Measurements from ENCODE around the gene PLEKHG4B.
"Not testable (repeated sequence)": the region's sequence is repeated elsewhere in the genome, so short reads cannot be mapped to it uniquely, and the experiment has no call there.

Gene PLEKHG4B

DNA sequence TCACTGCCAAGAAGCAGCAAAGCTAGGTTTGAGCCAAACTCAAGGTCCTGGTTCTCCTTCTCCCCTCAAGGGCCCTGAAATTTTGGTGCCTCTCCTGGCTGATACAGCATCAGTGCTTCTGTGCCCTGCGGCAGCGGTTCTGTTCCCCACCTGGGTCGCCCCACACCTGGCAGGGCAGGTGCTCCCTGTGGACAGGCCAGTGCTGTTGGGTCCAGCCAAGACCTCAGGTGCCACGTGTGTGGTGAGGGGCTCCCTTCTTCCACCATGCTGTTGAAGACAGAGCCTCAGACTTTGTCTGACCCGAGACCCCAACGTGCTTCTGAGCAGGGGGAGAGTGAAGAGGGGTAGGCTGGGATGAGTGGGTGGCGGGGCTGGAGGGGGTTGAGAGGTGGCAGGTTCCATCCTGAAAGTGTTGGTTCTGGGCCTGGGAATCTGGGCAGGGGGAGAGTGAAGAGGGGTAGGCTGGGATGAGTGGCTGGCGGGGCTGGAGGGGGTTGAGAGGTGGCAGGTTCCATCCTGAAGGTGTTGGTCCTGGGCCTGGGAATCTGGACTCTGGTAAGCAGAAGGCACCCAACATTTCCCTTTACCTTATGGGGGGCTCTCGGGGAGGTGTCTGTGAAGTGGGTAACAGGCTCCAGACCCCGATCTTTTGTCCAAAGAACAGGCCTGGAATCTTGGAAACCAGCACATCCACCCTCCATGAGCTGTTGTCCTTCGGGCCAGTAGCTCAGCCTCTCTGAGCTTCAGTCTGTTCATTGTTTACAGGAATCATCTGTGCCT, 2.3 kb downstream of the PLEKHG4B start:
- no peak for TF ChIP-seq ZNF274 (IDR thresholded peaks at IDR 0.05; ENCODE audit: low read depth, low read length)
- no peak overlapping the region for H3K4me3 ChIP-seq (ENCODE audit: low read length)

- no peak overlapping the region for H3K4me3 ChIP-seq (ENCODE audit: low read length)
- TF ChIP-seq ZNF274 (IDR thresholded peaks at IDR 0.05; ENCODE audit: low read depth, low read length), result no peak
Observed at GRCh38 chr5:95241-95980, 3.4 kb downstream of the PLEKHG4B start.

GRCh38 chr5:96976-97660, 5.2 kb downstream of the PLEKHG4B start:
- no peak overlapping the region for H3K4me3 ChIP-seq (ENCODE audit: low read length)
- TF ChIP-seq ZNF274 (IDR thresholded peaks at IDR 0.05; ENCODE audit: low read depth, low read length), result no peak

DNA sequence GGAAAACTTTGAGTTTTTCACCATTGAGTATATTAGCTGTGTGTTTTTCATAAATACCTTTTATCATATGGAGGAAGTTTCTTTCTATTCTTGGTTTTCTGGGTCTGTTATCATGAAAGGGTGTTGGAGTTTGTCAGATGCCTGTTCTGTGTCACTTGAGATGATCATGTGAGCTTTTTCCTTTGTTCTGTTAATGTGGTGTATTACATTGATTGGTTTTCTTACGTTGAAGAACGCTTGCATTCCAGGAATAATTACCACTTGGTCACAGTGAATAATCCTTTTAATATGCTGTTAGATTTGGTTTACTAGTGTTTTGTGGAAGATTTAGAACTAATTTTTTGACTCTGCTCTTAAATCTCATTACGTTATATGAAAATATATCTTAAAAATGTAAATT, 7.8 kb downstream of the PLEKHG4B start:
- no peak overlapping the region for H3K4me3 ChIP-seq (ENCODE audit: low read length)
- TF ChIP-seq ZNF274 (IDR thresholded peaks at IDR 0.05; ENCODE audit: low read depth, low read length), result no peak

DNA sequence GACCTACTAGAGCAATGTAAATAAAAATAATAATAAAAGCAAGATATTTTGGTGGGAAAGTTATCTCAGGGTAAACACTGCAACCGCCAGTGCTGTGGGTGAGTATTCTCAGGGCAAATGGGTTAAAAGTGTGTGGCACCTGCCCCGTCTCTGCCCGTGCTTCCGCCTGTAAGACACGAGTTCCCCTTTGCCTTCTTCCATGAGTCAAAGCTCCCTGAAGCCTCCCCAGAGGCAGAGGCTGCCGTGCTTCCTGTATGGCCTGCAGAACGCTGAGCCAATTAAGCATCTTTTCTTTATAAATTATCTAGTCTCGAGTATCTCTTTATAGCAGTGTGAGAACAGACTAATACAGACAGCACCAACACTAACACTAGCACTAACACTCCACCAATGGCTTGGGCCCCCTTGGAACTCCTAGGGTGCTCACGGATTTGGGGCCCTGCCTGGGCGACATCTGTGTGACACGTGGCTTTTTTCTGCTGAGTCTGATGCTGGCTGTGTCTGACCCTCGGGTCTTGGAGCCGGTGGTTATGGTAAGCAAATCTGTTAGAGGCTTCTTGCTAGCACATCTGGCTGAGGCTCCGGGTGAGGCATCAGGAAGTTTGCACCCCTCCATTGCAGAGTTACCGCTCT, 10.6 kb downstream of the PLEKHG4B start:
- H3K4me3 ChIP-seq (ENCODE audit: low read length), result no peak overlapping the region
- no peak for TF ChIP-seq ZNF274 (IDR thresholded peaks at IDR 0.05; ENCODE audit: low read depth, low read length)

- not testable (repeated sequence) for H3K4me3 ChIP-seq (ENCODE audit: low read length)
Observed at GRCh38 chr5:104106-104505, 12.1 kb downstream of the PLEKHG4B start.

DNA sequence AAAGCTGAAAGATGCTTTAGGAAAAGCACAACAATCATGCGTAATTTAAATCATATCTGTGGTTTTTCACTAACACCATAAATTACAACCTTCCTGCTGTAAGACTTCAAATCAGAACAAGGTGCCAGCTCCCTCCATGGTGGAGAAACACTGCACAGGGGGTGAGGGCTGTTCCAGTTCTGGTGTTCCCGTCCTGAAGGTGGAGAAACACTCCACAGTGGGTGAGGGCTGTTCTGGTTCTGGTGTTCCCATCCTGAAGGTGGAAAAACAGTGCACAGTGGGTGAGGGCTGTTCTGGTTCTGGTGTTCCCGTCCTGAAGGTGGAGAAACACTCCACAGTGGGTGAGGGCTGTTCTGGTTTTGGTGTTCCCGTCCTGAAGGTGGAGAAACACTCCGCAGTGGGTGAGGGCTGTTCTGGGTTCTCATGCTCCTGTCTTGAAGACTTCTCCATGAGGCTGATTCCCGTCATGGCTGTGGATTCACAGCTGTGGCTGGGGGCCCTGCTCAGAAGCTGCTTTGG, 12.9 kb downstream of the PLEKHG4B start:
- no peak for TF ChIP-seq ZNF274 (IDR thresholded peaks at IDR 0.05; ENCODE audit: low read depth, low read length)
- no peak overlapping the region for H3K4me3 ChIP-seq (ENCODE audit: low read length)

GRCh38 chr5:105504-106070, 13.6 kb downstream of the PLEKHG4B start:
- TF ChIP-seq ZNF274 (IDR thresholded peaks at IDR 0.05; ENCODE audit: low read depth, low read length), result no peak
- no peak overlapping the region for H3K4me3 ChIP-seq (ENCODE audit: low read length)

DNA sequence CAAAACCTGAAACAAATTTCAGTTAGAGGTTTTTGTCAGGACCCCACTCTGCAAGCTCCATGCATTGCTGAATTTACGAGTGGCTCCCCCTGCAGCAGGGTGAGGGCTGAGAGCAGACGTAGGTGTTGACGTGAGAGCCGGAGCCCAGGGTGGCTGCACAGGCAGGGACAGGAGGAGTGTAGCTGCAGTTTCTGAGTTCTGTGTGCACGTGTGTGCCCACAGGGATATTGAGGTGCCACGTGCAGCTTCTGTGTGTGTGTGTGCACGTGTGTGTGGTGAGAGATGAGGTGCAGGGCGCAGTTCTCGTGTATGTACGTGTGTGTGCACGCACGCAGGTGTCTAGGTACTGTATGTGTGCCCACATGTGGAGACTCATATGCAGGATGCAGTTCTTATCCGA, 14.6 kb downstream of the PLEKHG4B start:
- H3K4me3 ChIP-seq (ENCODE audit: low read length), result no peak overlapping the region
- no peak for TF ChIP-seq ZNF274 (IDR thresholded peaks at IDR 0.05; ENCODE audit: low read depth, low read length)

- no peak for TF ChIP-seq ZNF274 (IDR thresholded peaks at IDR 0.05; ENCODE audit: low read depth, low read length)
- H3K4me3 ChIP-seq (ENCODE audit: low read length), result no peak overlapping the region
Observed at GRCh38 chr5:107526-107925, 15.6 kb downstream of the PLEKHG4B start.

DNA sequence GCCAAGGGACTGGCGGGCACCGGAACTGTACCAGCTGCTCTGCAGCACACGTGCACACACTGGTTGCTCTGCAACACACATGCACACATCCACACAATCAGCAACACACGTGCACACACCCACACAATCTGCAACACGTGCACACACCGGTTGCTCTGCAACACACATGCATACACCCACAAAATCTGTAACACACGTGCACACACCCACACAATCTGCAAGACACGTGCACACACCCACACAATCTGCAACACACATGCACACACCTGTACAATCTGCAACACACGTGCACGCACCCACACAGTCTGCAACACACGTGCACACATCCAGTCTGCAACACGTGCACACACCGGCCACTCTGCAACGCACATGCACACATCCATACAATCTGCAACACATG, 17.9 kb downstream of the PLEKHG4B start:
- no peak for TF ChIP-seq ZNF274 (IDR thresholded peaks at IDR 0.05; ENCODE audit: low read depth, low read length)
- no peak overlapping the region for H3K4me3 ChIP-seq (ENCODE audit: low read length)

- TF ChIP-seq ZNF274 (IDR thresholded peaks at IDR 0.05; ENCODE audit: low read depth, low read length), result no peak
- H3K4me3 ChIP-seq (ENCODE audit: low read length), result no peak overlapping the region
Observed at GRCh38 chr5:110270-110888, 18.4 kb downstream of the PLEKHG4B start.

DNA sequence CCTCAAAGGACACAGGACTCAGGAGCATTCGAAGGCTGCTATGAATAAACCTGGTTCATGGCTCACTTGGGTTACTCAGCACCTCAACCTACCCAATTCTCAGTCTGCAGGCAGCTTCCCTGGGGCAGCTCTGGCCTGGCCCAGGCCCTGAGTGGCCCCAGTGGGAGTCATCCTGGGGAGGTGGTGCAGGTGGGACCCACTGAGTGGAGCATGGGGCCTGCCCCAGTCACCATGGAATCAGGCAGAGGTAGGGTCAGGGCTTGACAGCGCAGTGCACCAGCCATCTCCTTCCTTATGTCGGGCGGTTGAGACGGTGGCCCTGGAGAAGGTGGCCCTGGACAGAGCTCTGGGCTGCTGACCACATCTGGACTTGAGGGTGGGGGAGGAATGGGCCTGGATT, 19.2 kb downstream of the PLEKHG4B start:
- TF ChIP-seq ZNF274 (IDR thresholded peaks at IDR 0.05; ENCODE audit: low read depth, low read length), result no peak
- H3K4me3 ChIP-seq (ENCODE audit: low read length), result no peak overlapping the region

All from GM08714 (cell line).